GM11168 (cell line): ENCODE data around the gene LYL1.

Experiments used
- in situ Hi-C: fragments of 300-500 bp; cut with MboI; formaldehyde crosslinking; loops from one replicate; pipeline ENCODE4 v1.12.0; 2022; ENCODE audit warnings: low sequenced_read_pairs; ENCODE audit not compliant: unreplicated experiment

Gene LYL1

GRCh38 chr19:13078897-13079541, 23.6 kb downstream of the LYL1 start:
- in situ Hi-C loops: no loop called here

DNA sequence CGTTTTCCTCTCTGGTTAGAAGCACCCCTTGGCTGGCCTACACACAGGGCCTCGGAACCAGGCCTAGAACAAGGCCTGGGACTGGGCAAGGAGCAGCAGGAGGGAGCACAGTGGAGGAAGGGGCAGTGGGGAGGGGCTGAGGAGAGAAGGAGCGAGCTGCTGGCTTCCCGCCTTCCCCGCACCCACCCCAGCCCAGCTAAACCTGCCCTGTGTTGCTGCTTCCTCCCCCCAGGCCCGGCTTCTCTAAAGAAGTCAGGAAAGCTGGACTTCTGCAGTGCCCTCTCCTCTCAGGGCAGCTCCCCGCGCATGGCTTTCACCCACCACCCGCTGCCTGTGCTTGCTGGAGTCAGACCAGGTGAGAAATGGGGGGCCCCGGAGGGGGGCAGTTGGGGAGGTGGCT, 24.3 kb downstream of the LYL1 start:
- in situ Hi-C loops: no loop called here

GRCh38 chr19:13077240-13077639, 25.4 kb downstream of the LYL1 start:
- in situ Hi-C loops: no loop called here

- in situ Hi-C loops: no loop called here
These were observed 25.9 kb downstream of the LYL1 start for GRCh38 chr19:13076787-13077186.

DNA sequence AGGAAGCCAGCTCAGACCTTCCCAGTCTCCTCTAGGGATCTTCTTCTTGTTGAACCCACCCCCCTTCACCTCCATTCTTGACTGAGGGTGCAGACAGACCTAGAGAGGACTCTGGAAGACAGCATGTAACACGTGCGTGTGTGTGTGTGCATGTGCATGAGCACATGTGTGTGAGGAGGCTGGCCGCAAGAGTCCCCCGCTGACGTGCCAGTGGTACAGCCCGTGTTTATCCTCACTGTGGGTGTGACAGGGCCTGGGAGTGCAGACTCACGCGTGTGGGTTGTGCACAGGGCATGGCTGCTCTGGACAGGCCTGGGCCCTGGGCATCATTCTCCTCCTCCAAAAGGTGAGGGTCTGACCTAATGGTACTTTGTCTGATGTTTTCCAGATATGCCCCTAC, 26.3 kb downstream of the LYL1 start:
- in situ Hi-C loops: no loop called here

- in situ Hi-C loops: no loop called here
These were observed 28.3 kb downstream of the LYL1 start for GRCh38 chr19:13074378-13074777.

DNA sequence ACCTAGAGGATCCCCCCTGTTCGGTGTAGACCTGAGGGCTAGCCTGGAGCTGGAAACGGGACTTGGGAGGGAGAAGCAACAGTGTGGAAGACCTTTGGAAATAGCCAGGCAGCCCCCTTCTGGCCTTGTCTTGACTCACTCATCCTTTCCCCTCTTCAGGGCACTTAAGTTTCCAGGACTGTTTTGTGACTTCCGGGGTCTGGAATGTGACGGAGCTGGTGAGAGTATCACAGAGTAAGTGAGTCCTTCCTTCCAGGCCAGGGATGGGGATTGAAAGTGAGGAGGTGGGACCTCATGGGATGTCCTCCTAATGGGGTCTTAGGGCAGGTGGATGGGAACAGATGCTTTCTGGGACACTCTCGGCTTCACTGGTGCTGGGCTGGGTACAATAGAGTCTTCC, 29.4 kb downstream of the LYL1 start:
- in situ Hi-C loops: no loop called here

GRCh38 chr19:13072188-13072908, 30.3 kb downstream of the LYL1 start:
- in situ Hi-C loops: no loop called here

- in situ Hi-C loops: no loop called here
These were observed 31.0 kb downstream of the LYL1 start for GRCh38 chr19:13071444-13072187.

- in situ Hi-C loops: no loop called here
These were observed 32.1 kb downstream of the LYL1 start for GRCh38 chr19:13070425-13071140.

GRCh38 chr19:13069415-13070359, 33.0 kb downstream of the LYL1 start:
- in situ Hi-C loops: no loop called here

DNA sequence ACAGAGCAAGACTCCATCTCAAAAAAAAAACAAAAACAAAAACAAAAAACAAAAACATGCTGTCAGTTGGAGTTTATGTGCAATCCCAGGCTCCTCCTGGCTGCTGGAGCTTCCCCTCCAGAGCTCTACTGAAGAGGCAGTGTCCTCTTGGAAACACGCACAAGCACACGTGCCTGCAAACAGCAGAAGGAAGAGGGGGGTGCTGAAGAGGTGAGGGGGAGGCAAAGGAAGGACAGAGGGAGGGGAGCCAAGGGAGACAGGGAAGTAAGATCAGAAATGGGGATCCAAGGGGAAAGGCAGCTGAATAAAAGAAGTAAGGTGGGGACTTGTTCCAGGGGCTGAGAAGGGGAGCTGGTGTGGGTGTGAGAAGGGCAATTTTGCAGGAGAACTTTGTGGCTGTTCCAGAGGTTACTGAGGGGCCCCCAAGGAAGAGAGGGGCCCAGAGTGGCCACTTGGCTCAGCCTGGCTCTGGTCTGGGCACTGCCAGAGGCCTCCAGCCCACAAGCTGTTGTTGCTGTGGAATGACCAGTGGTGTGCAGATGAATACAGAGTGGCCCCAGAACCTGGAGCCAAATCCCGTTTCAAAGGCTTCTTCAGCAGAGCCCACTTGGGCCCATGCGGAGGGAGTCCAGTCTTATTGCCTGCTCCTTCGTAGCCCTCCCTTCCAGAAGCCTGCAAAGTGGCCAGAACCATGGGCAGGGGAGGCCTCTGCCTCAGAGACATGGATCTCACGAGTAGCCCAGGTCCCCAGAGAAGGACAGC, 34.4 kb downstream of the LYL1 start:
- in situ Hi-C loops: no loop called here

- in situ Hi-C loops: no loop called here
These were observed 35.5 kb downstream of the LYL1 start for GRCh38 chr19:13066933-13067807.

DNA sequence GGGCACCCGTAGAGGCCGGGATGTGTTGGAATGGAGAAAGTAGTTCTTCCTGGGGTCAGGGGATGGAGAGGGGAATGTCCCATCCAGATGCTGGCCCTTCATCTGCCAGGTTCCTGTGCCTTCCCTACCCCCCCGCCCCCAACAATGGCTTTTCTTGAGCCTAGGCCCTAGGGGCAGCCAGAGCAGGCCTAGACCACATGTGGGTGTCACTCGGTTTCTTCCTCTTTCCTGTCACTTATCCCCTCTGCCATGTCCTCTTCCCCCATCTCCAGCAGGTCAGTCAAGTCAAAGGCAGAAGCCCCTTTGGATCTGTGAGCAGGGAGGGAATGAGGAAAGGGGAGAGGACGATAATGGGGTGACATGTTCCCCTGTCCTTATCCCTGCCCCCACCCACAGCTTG, 36.4 kb downstream of the LYL1 start:
- in situ Hi-C loops: no loop called here

- in situ Hi-C loops: no loop called here
These were observed 38.6 kb downstream of the LYL1 start for GRCh38 chr19:13064092-13064489.

DNA sequence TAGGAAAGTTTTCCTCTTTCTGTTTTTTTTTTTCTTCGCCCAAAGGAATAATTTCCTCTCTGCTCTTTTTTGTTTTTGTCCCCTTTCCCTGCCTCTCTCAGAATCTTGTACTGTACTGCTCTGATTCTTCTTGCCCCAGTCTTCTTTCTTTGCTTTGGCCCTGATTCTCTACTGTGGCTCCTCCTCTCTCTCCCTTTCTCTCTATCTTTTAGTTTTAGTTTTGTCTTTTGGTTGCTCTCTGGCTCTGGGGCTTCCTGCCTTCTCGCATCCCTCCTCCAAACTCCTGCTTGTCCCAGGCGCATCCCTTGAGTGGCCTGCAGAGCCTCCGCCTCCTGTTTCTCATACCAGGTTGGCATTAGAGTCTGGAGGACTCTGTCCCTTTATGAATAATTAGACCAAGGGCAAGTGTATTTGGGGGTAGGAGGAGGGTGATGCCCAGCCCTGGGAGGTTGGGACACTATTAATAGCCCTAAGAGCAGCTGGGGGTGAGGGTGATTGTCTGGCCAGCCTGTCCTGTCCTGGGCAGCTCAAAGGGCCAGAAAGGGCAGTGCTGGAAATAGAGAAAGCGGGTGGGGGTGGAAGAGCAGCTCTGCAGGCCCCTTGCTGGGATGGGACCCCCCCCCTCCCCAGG, 39.1 kb downstream of the LYL1 start:
- in situ Hi-C loops: no loop called here

DNA sequence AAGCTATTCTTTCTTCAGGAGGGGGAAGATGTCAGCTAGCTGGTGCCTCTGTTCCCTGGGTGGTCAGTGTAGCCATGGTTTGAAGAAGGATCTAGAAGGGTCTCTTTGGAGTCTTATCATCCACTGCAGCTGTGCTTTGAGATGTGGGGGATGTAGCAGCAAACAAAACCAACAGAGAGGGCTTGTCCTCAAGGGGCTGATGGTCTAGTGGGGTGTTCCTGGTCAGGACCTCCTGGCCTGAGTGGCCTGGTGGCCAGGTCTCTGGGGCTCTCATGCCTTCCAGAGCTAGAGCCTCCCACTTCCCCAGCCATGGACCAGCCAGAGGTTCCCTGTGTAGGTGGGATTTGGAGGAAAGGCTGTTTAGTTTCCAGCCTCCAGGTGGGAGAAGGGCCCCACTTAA, 40.3 kb downstream of the LYL1 start:
- in situ Hi-C loops: no loop called here
